Measurements from ENCODE around the gene NPR1.
A peak's percentile ranks its signal among the peaks of the same experiment; 100 is the strongest.
"Not testable (repeated sequence)": the region's sequence is repeated elsewhere in the genome, so short reads cannot be mapped to it uniquely, and the experiment has no call there.

NPR1 gene

DNA sequence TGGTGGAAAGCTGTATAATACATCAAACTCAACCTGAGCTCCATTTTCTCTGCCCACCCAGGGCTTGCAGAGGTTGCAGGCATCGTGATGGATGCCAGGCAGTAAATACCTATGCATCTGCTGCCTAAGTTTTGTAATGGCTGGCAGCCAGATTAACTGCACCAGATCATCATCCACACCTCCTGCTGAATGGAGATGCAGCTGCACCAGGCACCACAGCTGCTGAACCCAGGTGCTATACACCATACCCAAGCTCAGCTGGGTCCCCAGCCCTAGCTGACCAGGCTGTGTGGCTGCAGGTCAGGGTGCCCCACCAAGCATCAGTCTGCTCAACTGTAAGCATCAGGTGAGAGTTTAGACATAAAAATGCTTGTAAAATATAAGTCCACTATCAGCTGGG, 26.7 kb upstream of the NPR1 start:
- H3K4me3 ChIP-seq (ENCODE audit: low read depth in 1 of 2, low read length in 2 of 2), result no peak overlapping the region
- H3K36me3 ChIP-seq (ENCODE audit: control insufficient read depth in 1 of 2, insufficient read depth in 2 of 2, low read length in 2 of 2), result peaks cover 4 to 6% of the 10 kb centered on the region in 2 donors
- H3K9me3 ChIP-seq (ENCODE audit: control insufficient read depth in 1 of 2, low read length in 2 of 2), result no peaks in the 10 kb centered on the region
- H3K27me3 ChIP-seq (ENCODE audit: low read depth, low read length), result no peaks in the 10 kb centered on the region
- H3K27ac ChIP-seq (ENCODE audit: low read length), result no peak overlapping the region
- no peaks in the 10 kb centered on the region for H3K4me1 ChIP-seq (ENCODE audit: control insufficient read depth in 1 of 2, insufficient read depth in 2 of 2, low read length in 2 of 2)

DNA sequence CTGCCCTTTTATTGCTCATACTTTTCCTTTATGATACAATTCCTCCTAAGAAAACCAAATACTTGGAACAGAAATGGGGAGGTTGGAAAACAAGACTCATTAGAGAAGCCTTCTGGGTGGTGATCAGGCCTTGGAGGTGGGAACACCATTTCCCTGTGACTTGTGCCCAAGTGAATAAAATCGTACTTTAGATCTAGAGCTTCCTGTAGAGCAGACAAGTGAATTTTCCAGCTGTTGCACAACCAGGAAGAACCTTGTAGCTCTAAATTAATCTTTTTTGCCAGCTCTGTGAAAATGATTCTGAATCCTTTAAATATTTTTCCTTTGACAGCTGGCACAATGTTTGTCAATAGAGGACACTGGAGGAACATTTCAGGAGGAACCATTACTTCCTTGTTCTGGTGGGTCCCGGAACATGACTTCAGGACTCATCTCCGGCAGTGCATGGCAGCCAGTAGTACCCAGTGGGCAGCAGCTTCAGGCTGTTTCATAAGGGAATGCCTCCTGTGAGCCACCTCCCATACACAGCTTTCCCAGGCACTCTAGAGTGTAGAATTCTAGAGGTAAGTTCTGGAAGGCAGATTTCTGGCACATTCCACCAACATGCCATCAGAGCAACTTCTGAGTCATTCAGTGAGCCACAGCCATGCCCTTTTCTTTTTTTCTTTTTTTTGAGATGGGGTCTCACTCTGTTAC, 25.5 kb upstream of the NPR1 start:
- no peaks in the 10 kb centered on the region for H3K36me3 ChIP-seq (ENCODE audit: control insufficient read depth in 1 of 2, insufficient read depth in 2 of 2, low read length in 2 of 2)
- H3K27me3 ChIP-seq (ENCODE audit: low read depth, low read length), result no peaks in the 10 kb centered on the region
- no peaks in the 10 kb centered on the region for H3K9me3 ChIP-seq (ENCODE audit: control insufficient read depth in 1 of 2, low read length in 2 of 2)
- no peaks in the 10 kb centered on the region for H3K4me1 ChIP-seq (ENCODE audit: control insufficient read depth in 1 of 2, insufficient read depth in 2 of 2, low read length in 2 of 2)
- H3K4me3 ChIP-seq (ENCODE audit: low read depth in 1 of 2, low read length in 2 of 2), result no peak overlapping the region
- H3K27ac ChIP-seq (ENCODE audit: low read length), result no peak overlapping the region

DNA sequence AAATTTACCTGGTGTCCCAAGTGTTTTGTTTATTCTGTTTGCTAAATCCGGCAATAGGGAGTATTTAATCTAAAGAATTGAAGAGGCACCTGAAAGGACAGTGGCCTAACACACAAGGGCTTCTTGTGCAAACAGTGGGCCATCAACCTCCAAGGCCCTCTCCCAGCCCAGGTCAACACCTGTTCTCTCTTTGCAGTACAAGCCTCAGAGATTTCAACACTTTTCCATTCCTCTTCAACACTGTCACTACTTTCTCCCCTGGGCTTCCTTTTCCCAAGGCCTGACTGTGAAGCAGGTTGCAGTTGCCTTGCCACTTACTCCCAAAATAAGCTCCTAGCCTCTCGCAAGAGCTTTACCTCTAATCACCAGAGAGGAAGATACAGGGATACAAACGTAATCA, 23.2 kb upstream of the NPR1 start:
- Histone ChIP-seq H3K4me1 (ENCODE audit: control insufficient read depth in 1 of 2, insufficient read depth in 2 of 2, low read length in 2 of 2) (peaks cover 7 to 11% of the 10 kb centered on the region in 2 donors), H3K27ac (ENCODE audit: low read length) (no peak overlapping the region), H3K4me3 (ENCODE audit: low read depth in 1 of 2, low read length in 2 of 2) (no peak overlapping the region), H3K27me3 (ENCODE audit: low read depth, low read length) (no peaks in the 10 kb centered on the region), H3K36me3 (ENCODE audit: control insufficient read depth in 1 of 2, insufficient read depth in 2 of 2, low read length in 2 of 2) (no peaks in the 10 kb centered on the region), H3K9me3 (ENCODE audit: control insufficient read depth in 1 of 2, low read length in 2 of 2) (no peaks in the 10 kb centered on the region)

DNA sequence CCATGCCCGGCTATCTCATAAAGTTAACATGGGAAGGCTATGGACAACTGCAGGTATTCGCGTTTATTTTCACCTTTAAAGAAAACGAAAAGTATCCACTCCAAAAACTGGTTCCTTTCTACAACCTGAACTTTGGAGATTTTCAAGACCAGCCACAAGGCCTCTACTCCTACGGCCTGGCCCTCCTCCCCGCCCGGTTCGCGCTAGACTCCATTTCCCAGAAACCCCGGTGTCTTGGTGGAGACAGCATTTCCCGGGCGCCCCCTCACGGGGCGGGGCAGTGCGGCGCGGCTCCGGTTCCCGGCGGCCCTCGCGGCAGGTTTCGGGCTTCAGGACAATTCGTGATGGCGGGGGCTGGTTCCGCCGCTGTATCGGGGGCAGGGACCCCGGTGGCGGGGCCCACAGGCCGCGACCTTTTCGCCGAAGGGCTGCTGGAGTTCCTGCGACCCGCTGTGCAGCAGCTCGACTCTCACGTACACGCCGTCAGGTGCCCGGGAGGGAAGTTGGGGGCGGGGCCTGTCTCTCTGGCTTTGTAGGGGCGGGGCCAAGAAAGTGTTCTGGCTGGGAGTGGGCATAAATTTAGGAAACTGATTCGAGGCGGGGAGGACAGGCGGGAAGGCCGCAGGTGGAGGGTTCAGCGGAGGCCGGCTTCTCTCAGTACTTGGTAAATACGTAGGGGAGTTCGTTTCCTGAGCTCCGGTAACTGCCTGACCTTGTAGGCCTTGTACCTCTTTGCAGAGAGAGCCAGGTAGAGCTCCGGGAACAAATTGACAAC, 19.9 kb upstream of the NPR1 start, which contains the start of gene SNAPIN:
Gene SNAPIN, plus strand, starts transcription at position 304 of the 775 bp plus-strand sequence. Its CDS starts 41 bp downstream, at position 345.
- Histone ChIP-seq H3K4me1 (ENCODE audit: control insufficient read depth in 1 of 2, insufficient read depth in 2 of 2, low read length in 2 of 2) (peaks cover 7 to 11% of the 10 kb centered on the region in 2 donors), H3K27ac (ENCODE audit: low read length) (peak within 1 kb of the TSS; percentile 86), H3K4me3 (ENCODE audit: low read depth in 1 of 2, low read length in 2 of 2) (peak within 1 kb of the TSS; percentile 88 to 96), H3K27me3 (ENCODE audit: low read depth, low read length) (no peaks in the 10 kb centered on the region), H3K9me3 (ENCODE audit: control insufficient read depth in 1 of 2, low read length in 2 of 2) (no peaks in the 10 kb centered on the region), H3K36me3 (ENCODE audit: control insufficient read depth in 1 of 2, insufficient read depth in 2 of 2, low read length in 2 of 2) (peaks cover 24 to 29% of the 10 kb centered on the region in 2 donors)

DNA sequence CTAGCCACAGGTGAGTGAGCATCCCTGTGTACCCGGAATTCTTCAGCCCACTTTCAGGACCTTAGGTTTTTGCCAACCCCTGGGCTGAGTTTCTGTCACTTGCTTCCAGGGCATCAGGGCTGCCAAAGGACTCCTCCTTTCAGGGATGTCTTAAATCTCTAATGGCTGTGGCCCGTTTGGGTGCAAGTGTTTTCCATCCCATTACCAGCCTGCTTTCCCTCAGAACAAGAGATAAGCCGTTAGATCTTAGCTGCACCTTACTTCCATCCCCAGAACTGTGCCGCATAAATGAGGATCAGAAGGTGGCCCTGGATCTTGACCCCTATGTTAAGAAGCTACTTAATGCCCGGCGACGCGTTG, 19.3 kb upstream of the NPR1 start:
- H3K9me3 ChIP-seq (ENCODE audit: control insufficient read depth in 1 of 2, low read length in 2 of 2), result no peaks in the 10 kb centered on the region
- H3K4me1 ChIP-seq (ENCODE audit: control insufficient read depth in 1 of 2, insufficient read depth in 2 of 2, low read length in 2 of 2), result peaks cover 7 to 11% of the 10 kb centered on the region in 2 donors
- peaks cover 29 to 34% of the 10 kb centered on the region in 2 donors for H3K36me3 ChIP-seq (ENCODE audit: control insufficient read depth in 1 of 2, insufficient read depth in 2 of 2, low read length in 2 of 2)
- no peaks in the 10 kb centered on the region for H3K27me3 ChIP-seq (ENCODE audit: low read depth, low read length)
- H3K4me3 ChIP-seq (ENCODE audit: low read depth in 1 of 2, low read length in 2 of 2), result peak overlapping the region; percentile 88 to 96
- H3K27ac ChIP-seq (ENCODE audit: low read length), result peak overlapping the region; percentile 86

DNA sequence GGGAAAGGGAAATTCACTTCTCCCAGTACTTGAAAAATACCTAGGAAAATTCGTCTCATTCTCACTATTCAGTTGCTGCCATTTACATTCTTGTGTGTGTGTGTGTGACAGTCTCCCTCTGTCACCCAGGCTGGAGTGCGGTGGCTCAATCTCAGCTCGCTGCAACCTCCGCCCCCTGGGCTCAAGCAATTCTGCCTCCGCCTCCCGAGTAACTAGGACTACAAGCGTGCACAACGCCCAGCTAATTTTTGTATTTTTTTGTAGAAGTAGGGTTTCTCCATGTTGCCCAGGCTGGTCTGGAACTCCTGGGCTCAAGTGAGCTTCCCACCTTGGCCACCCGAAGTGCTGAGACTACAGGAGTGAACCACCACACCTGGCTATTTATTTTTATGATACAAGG, 18.8 kb upstream of the NPR1 start:
- Histone ChIP-seq H3K4me3 (ENCODE audit: low read depth in 1 of 2, low read length in 2 of 2) (peak overlapping the region; percentile 88 to 96), H3K27me3 (ENCODE audit: low read depth, low read length) (no peaks in the 10 kb centered on the region), H3K4me1 (ENCODE audit: control insufficient read depth in 1 of 2, insufficient read depth in 2 of 2, low read length in 2 of 2) (peaks cover 7 to 11% of the 10 kb centered on the region in 2 donors), H3K36me3 (ENCODE audit: control insufficient read depth in 1 of 2, insufficient read depth in 2 of 2, low read length in 2 of 2) (peaks cover 33 to 39% of the 10 kb centered on the region in 2 donors), H3K27ac (ENCODE audit: low read length) (no peak overlapping the region), H3K9me3 (ENCODE audit: control insufficient read depth in 1 of 2, low read length in 2 of 2) (no peaks in the 10 kb centered on the region)

DNA sequence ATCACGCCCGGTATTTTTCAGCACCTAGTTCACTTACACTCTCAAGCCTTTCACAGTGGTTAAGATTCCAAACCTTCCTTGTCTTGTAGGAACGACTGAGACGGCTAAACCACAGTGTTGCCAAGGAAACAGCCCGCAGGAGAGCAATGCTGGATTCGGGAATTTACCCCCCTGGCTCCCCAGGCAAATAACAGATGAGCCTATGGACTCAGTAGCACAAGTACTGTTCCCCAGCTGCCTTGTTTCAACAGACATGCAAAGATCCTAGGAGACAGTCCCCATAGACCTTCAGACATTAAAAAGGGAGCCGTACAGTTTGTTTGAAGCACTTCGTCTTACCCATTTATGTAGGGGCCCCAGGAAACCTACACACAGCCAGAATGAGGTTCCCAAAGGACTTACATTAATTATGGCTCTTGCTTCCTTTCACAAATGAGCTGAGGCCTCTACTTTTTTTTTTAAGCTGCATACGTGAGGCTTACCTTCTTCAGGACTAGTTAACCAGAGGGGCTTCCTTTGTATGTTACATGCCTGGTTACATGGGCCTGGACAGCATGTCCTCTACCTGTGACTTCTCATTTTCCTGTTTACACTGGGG, 17.3 kb upstream of the NPR1 start:
- Histone ChIP-seq H3K4me1 (ENCODE audit: control insufficient read depth in 1 of 2, insufficient read depth in 2 of 2, low read length in 2 of 2) (peaks cover 7 to 11% of the 10 kb centered on the region in 2 donors), H3K36me3 (ENCODE audit: control insufficient read depth in 1 of 2, insufficient read depth in 2 of 2, low read length in 2 of 2) (peaks cover 47 to 55% of the 10 kb centered on the region in 2 donors), H3K27me3 (ENCODE audit: low read depth, low read length) (no peaks in the 10 kb centered on the region), H3K9me3 (ENCODE audit: control insufficient read depth in 1 of 2, low read length in 2 of 2) (no peaks in the 10 kb centered on the region), H3K27ac (ENCODE audit: low read length) (no peak overlapping the region), H3K4me3 (ENCODE audit: low read depth in 1 of 2, low read length in 2 of 2) (no peak overlapping the region)

DNA sequence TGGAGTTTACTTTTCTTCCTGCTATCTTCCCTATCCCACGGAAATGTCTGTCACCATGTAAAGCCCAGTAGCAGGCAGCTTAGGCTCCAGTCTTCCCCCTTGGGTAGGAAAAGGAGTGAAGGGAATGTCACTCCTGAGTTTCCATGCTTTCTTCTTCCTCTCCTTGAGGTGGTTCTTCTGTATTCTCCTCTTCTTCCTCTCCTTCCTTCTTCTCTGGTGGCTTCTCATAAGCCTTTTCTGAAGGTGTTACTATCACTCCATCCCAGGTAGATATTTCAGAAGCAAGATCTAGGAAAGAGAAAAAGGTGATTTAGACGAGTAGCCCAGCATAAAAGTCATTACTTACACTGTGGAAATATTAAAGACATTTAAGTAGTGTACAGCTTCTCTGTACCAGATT, 16.2 kb upstream of the NPR1 start:
- Histone ChIP-seq H3K27ac (ENCODE audit: low read length) (no peak overlapping the region), H3K9me3 (ENCODE audit: control insufficient read depth in 1 of 2, low read length in 2 of 2) (no peaks in the 10 kb centered on the region), H3K4me3 (ENCODE audit: low read depth in 1 of 2, low read length in 2 of 2) (no peak overlapping the region), H3K4me1 (ENCODE audit: control insufficient read depth in 1 of 2, insufficient read depth in 2 of 2, low read length in 2 of 2) (peaks cover 7 to 11% of the 10 kb centered on the region in 2 donors), H3K27me3 (ENCODE audit: low read depth, low read length) (no peaks in the 10 kb centered on the region), H3K36me3 (ENCODE audit: control insufficient read depth in 1 of 2, insufficient read depth in 2 of 2, low read length in 2 of 2) (peaks cover 56 to 66% of the 10 kb centered on the region in 2 donors)

DNA sequence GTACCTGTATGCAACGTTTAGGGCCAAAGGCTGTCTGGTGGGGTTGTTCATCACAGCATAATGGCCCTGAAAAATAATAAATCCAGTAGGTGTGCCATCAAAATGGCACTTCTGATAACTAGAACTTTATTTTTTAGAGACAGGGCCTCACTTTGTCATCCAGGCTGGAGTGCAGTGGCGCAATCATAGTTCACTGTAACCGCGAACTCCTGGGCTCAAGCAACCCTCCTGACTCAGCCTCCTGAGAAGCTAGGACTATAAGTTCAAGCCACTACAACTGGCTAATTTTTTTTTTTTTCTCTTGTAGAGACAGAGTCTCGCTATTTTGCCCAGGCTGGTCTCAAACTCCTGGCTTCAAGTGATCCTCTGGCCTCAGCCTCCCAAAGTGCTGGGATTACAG, 15.3 kb upstream of the NPR1 start:
- peaks cover 65 to 75% of the 10 kb centered on the region in 2 donors for H3K36me3 ChIP-seq (ENCODE audit: control insufficient read depth in 1 of 2, insufficient read depth in 2 of 2, low read length in 2 of 2)
- H3K4me3 ChIP-seq (ENCODE audit: low read depth in 1 of 2, low read length in 2 of 2), result no peak overlapping the region
- no peak overlapping the region for H3K27ac ChIP-seq (ENCODE audit: low read length)
- H3K27me3 ChIP-seq (ENCODE audit: low read depth, low read length), result no peaks in the 10 kb centered on the region
- H3K9me3 ChIP-seq (ENCODE audit: control insufficient read depth in 1 of 2, low read length in 2 of 2), result no peaks in the 10 kb centered on the region
- H3K4me1 ChIP-seq (ENCODE audit: control insufficient read depth in 1 of 2, insufficient read depth in 2 of 2, low read length in 2 of 2), result peaks cover 7 to 12% of the 10 kb centered on the region in 2 donors

DNA sequence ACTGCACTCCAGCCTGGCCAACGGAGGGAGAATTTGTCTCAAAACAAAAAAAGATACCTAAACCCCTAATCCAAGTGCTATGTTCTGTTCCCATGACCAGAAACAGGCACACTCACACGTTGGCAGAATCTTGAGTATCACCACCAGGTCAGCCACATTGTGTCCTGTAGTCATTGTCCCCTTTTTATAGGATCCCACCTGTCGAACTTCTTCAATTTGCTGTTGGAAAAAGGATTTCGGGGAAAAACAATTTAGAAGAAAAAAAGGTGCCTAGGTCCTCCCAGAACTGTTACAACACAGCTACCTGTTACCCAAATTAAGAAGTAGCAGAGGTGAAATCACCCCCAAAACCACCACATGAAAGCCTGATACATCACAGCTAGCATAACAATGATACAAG, 11.0 kb upstream of the NPR1 start:
- peaks cover 4 to 23% of the 10 kb centered on the region in 2 donors for H3K4me1 ChIP-seq (ENCODE audit: control insufficient read depth in 1 of 2, insufficient read depth in 2 of 2, low read length in 2 of 2)
- H3K9me3 ChIP-seq (ENCODE audit: control insufficient read depth in 1 of 2, low read length in 2 of 2), result no peaks in the 10 kb centered on the region
- no peak overlapping the region for H3K27ac ChIP-seq (ENCODE audit: low read length)
- no peaks in the 10 kb centered on the region for H3K27me3 ChIP-seq (ENCODE audit: low read depth, low read length)
- H3K36me3 ChIP-seq (ENCODE audit: control insufficient read depth in 1 of 2, insufficient read depth in 2 of 2, low read length in 2 of 2), result peaks cover 52 to 67% of the 10 kb centered on the region in 2 donors
- H3K4me3 ChIP-seq (ENCODE audit: low read depth in 1 of 2, low read length in 2 of 2), result no peak overlapping the region

DNA sequence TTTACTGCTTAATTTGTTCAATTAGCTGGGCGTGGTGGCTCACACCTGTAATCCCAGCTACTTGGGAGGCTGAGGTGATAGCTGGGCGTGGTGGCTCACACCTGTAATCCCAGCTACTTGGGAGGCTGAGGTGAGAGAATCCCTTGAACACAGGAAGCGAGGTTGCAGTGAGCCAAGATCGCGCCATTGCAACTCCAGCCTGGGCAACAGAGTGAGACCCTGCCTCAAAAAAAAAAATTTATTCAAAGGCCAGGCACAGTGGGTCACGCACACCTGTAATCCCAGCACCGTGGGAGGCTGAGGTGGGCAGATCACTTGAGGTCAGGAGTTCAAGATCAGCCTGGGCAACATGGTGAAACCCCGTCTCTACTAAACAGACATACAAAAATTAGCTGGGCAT, 9.8 kb upstream of the NPR1 start:
- not testable (repeated sequence) for H3K4me3 ChIP-seq (ENCODE audit: low read depth in 1 of 2, low read length in 2 of 2); H3K27ac ChIP-seq (ENCODE audit: low read length); H3K27me3 ChIP-seq (ENCODE audit: low read depth, low read length); H3K9me3 ChIP-seq (ENCODE audit: control insufficient read depth in 1 of 2, low read length in 2 of 2)
- Histone ChIP-seq H3K36me3 (ENCODE audit: control insufficient read depth in 1 of 2, insufficient read depth in 2 of 2, low read length in 2 of 2) (peaks cover 44 to 55% of the 10 kb centered on the region in 2 donors), H3K4me1 (ENCODE audit: control insufficient read depth in 1 of 2, insufficient read depth in 2 of 2, low read length in 2 of 2) (peaks cover 4 to 23% of the 10 kb centered on the region in 2 donors)

Measured in muscle layer of duodenum (tissue), 2 donors.